OCI-LY7 (cell line): ENCODE measurements around the gene DCC. TPM values are rescaled to one million over a fixed set of nuclear protein-coding genes. Genes with fewer than 3 reads are reported as not detected.

Source experiments
- BruUV-seq: library from RNA; stranded (reverse); fragments of 400-500 nt; replicated peaks from 2 replicates; lab custom pipeline; 2021; lab: Mats Ljungman, UMichigan
- CTCF ChIA-PET: fragments of 300-600 bp; sonication (Branson Sonifier 250); formaldehyde crosslinking; loops from one replicate; lab custom pipeline; 2022; ENCODE audit warnings: antibody characterized with exemption; ENCODE audit not compliant: unreplicated experiment; lab: Charles Lee
- POLR2A ChIA-PET: fragments of 300-600 bp; sonication (Branson Sonifier 250); formaldehyde crosslinking; loops from one replicate; lab custom pipeline; 2022; ENCODE audit warnings: antibody characterized with exemption; lab: Charles Lee
- DNase-seq: peaks from one replicate; pipeline ENCODE4 v3.0.0-alpha.2; 2015; ENCODE audit warnings: low spot score
- H2AFZ ChIP-seq: fragments of 200-600 bp; sonication (generic), shearing (Covaris generic); 2 replicates; pipeline ENCODE4 v1.6.1; 2014; ENCODE audit warnings: mild to moderate bottlenecking, antibody characterized with exemption, low read length, moderate library complexity
- H3K27ac ChIP-seq: fragments of 200-600 bp; sonication (generic); 2 replicates; pipeline ENCODE4 v1.5.1; 2014; ENCODE audit warnings: mixed run types, low read depth, mild to moderate bottlenecking, moderate library complexity, low read length, inconsistent platforms; ENCODE audit not compliant: poor library complexity, severe bottlenecking
- H3K36me3 ChIP-seq: fragments of 200-600 bp; sonication (generic); 2 replicates; pipeline ENCODE4 v1.6.1; 2014; ENCODE audit warnings: mild to moderate bottlenecking, antibody characterized with exemption, low read length, moderate library complexity, mixed read lengths; ENCODE audit not compliant: insufficient read depth
- H3K4me1 ChIP-seq: fragments of 200-600 bp; sonication (generic); 2 replicates; pipeline ENCODE4 v1.5.1; 2014; ENCODE audit warnings: mild to moderate bottlenecking, low read length; ENCODE audit not compliant: insufficient read depth, poor library complexity, severe bottlenecking
- H3K4me2 ChIP-seq: fragments of 200-600 bp; sonication (generic); 2 replicates; pipeline ENCODE4 v1.6.1; 2014; ENCODE audit warnings: mild to moderate bottlenecking, low read length
- H3K4me3 ChIP-seq: fragments of 200-600 bp; sonication (generic); 2 replicates; pipeline ENCODE4 v1.5.1; 2014; ENCODE audit warnings: mild to moderate bottlenecking, low read depth, low read length; ENCODE audit not compliant: poor library complexity, severe bottlenecking
- H3K79me2 ChIP-seq: fragments of 200-600 bp; sonication (generic); 2 replicates; pipeline ENCODE4 v1.6.1; 2016; ENCODE audit warnings: low read depth, mild to moderate bottlenecking, low read length, moderate library complexity, mixed read lengths; ENCODE audit not compliant: insufficient read depth
- H3K9me2 ChIP-seq: fragments of 200-600 bp; sonication (generic); 2 replicates; pipeline ENCODE4 v1.6.1; 2016; ENCODE audit warnings: mild to moderate bottlenecking, low read length, mixed read lengths; ENCODE audit not compliant: insufficient read depth
- H3K9me3 ChIP-seq: fragments of 200-600 bp; sonication (generic); 2 replicates; pipeline ENCODE4 v1.6.1; 2014; ENCODE audit warnings: mild to moderate bottlenecking, mixed run types, low read length, mixed read lengths
- H4K20me1 ChIP-seq: fragments of 200-600 bp; sonication (generic); 2 replicates; pipeline ENCODE4 v1.6.1; 2014; ENCODE audit warnings: mild to moderate bottlenecking, antibody characterized with exemption, low read length, moderate library complexity, mixed read lengths; ENCODE audit not compliant: insufficient read depth
- EZH2phosphoT487 ChIP-seq: fragments of 200-600 bp; sonication (generic); IDR thresholded peaks from 2 replicates; pipeline ENCODE4 v1.6.1; 2018; ENCODE audit warnings: low read depth, borderline replicate concordance, mild to moderate bottlenecking, mixed run types, antibody characterized with exemption, low read length, moderate library complexity, mixed read lengths
- intact Hi-C: fragments of 100-400 bp; cut with micrococcal nuclease; formaldehyde crosslinking; loops from one replicate; pipeline ENCODE4 v1.10.0; 2022; ENCODE audit not compliant: unreplicated experiment
- total RNA-seq, 2 experiments: library from RNA; depleted of rRNA in 1 of 2; stranded (reverse); fragments of >200 nt in 1 of 2; shearing (Covaris generic) in 1 of 2; gene quantifications; 2 replicates each; pipeline ENCODE4 v1.2.3, GENCODE V29; 2014 to 2022
- TF ChIP-seq, protein P1 (sequence below): fragments of 200-600 bp; sonication (generic); conservative IDR thresholded peaks from 2 replicates; pipeline ENCODE4 v1.5.1; 2014; ENCODE audit warnings: mild to moderate bottlenecking, antibody characterized with exemption, low read length, moderate library complexity, mixed read lengths

The DCC gene
- total RNA-seq, 2 experiments from 2014 or later: not detected

DNA sequence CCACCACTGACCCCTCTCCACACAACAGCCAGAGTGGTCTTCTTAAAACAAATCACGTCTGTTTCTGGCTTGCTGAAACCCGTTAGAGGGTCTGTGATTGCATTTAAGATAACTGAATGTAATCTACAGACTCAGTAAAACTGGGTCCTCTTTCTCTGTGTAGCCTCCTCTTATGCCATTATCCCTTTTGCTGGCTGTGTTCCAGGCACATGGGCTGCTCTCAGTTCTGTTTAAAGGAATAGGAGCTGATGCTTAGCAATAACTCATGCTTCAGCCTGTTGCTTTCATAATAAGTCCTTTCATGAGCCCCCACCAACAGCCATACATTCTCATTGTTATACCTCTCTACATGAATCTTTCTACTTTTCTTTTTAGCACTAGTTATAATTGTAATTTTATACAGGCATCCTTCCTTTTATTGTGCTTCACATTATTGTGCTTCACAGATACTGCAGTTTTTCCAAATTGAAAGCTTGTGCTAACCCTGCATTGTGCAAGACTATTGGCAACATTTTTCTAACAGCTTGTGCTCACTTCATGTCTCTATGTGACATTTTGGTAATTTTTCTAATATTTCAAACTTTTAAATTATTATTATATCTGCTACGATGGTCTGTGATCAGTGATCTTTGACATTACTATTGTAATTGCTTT, 1101.9 kb downstream of the DCC start:
- no peaks in the 10 kb centered on the region for H3K9me2 ChIP-seq
- H3K9me3 ChIP-seq: no peaks in the 10 kb centered on the region

DNA sequence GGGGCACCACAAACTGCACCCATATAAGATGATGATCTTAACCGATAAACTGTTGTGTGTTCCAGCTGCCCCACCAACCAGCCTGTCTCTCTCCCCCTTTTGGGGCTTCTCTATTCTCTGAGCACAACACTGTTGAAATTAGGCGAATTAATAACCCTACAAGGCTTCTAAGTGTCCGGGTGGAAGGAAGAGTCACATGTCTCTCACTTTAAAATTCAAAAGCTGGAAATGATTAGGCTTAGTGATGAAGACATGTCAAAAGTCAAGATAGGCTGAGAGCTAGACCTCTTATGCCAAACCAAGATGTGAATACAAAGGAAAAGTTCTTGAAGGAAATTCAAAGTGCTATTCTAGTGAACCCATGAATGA, 1102.4 kb downstream of the DCC start:
- CTCF ChIA-PET: no interaction called here
- H3K36me3 ChIP-seq: no peaks in the 10 kb centered on the region
- H3K4me3 ChIP-seq: no peak overlapping the region
- no TSS peak for BruUV-seq
- H3K4me1 ChIP-seq: no peaks in the 10 kb centered on the region
- no peaks in the 10 kb centered on the region for H4K20me1 ChIP-seq
- DNase-seq: no peak
- H3K9me3 ChIP-seq: no peaks in the 10 kb centered on the region
- no peak overlapping the region for H2AFZ ChIP-seq
- intact Hi-C loops: no loop called here
- no peak overlapping the region for H3K4me2 ChIP-seq
- H3K9me2 ChIP-seq: no peaks in the 10 kb centered on the region
- TF ChIP-seq, protein P1, sequence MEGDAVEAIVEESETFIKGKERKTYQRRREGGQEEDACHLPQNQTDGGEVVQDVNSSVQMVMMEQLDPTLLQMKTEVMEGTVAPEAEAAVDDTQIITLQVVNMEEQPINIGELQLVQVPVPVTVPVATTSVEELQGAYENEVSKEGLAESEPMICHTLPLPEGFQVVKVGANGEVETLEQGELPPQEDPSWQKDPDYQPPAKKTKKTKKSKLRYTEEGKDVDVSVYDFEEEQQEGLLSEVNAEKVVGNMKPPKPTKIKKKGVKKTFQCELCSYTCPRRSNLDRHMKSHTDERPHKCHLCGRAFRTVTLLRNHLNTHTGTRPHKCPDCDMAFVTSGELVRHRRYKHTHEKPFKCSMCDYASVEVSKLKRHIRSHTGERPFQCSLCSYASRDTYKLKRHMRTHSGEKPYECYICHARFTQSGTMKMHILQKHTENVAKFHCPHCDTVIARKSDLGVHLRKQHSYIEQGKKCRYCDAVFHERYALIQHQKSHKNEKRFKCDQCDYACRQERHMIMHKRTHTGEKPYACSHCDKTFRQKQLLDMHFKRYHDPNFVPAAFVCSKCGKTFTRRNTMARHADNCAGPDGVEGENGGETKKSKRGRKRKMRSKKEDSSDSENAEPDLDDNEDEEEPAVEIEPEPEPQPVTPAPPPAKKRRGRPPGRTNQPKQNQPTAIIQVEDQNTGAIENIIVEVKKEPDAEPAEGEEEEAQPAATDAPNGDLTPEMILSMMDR: no peak
- no peak for TF ChIP-seq EZH2phosphoT487
- POLR2A ChIA-PET: no interaction called here
- no peak overlapping the region for H3K27ac ChIP-seq
- no peaks in the 10 kb centered on the region for H3K79me2 ChIP-seq

More for the DNA sequence above, 1101.9 kb downstream of the DCC start:
- no peaks in the 10 kb centered on the region for H3K4me1 ChIP-seq
- no TSS peak for BruUV-seq
- TF ChIP-seq, protein P1: no peak
- TF ChIP-seq EZH2phosphoT487: no peak
- H3K4me3 ChIP-seq: no peak overlapping the region
- H4K20me1 ChIP-seq: no peaks in the 10 kb centered on the region
- CTCF ChIA-PET: no interaction called here
- DNase-seq: no peak
- no peak overlapping the region for H2AFZ ChIP-seq
- POLR2A ChIA-PET: no interaction called here
- no peaks in the 10 kb centered on the region for H3K79me2 ChIP-seq
- no peak overlapping the region for H3K4me2 ChIP-seq
- H3K27ac ChIP-seq: no peak overlapping the region
- no peaks in the 10 kb centered on the region for H3K36me3 ChIP-seq
- intact Hi-C loops: no loop called here

DNA sequence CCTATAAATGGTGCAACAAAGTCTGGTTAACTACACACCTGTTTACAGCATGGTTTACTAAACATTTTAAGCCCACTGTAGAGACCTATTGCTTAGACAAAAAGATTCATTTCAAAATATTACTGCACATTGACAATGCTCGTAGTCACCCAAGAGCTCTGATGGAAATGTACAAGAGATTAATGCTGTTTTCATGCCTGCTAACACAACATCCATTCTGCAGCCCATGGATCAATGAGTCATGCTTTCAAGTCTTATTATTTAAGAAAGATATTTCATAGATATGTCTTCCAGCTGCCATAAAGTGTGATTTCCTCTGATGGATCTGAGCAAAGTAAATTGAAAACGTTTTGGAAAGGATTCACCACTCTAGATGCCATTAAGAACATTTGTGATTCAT, 1103.3 kb downstream of the DCC start:
- Histone ChIP-seq H2AFZ (no peak overlapping the region), H3K36me3 (no peaks in the 10 kb centered on the region), H3K4me2 (no peak overlapping the region), H3K9me2 (no peaks in the 10 kb centered on the region), H3K27ac (no peak overlapping the region), H3K4me3 (no peak overlapping the region), H3K4me1 (no peaks in the 10 kb centered on the region), H3K79me2 (no peaks in the 10 kb centered on the region), H4K20me1 (no peaks in the 10 kb centered on the region), H3K9me3 (no peaks in the 10 kb centered on the region)
- POLR2A ChIA-PET: no interaction called here
- TF ChIP-seq, protein P1: no peak
- no peak for TF ChIP-seq EZH2phosphoT487
- intact Hi-C loops: no loop called here
- CTCF ChIA-PET: no interaction called here
- BruUV-seq: no TSS peak
- no peak for DNase-seq
